DOHH2 (cell line): ENCODE results near the gene RAD23A.
A peak's percentile ranks its signal among the peaks of the same experiment; 100 is the strongest.

Experiments
- H3F3A ChIP-seq: fragments of 200-600 bp; sonication (generic), shearing (Covaris generic); 2 replicates; pipeline ENCODE4 v1.6.0; 2016; ENCODE audit warnings: antibody characterized with exemption, mild to moderate bottlenecking; ENCODE audit not compliant: control insufficient read depth, insufficient read depth
- H3K27ac ChIP-seq: fragments of 200-600 bp; sonication (generic); 2 replicates; pipeline ENCODE4 v1.5.1; 2014; ENCODE audit warnings: low read depth, mild to moderate bottlenecking, low read length, moderate library complexity
- H3K27me3 ChIP-seq: fragments of 200-600 bp; sonication (generic); 2 replicates; pipeline ENCODE4 v1.6.1; 2014; ENCODE audit warnings: mild to moderate bottlenecking, low read length, mixed read lengths; ENCODE audit not compliant: control insufficient read depth
- H3K36me3 ChIP-seq: fragments of 200-600 bp; sonication (generic); 2 replicates; pipeline ENCODE4 v1.6.1; 2014; ENCODE audit warnings: mild to moderate bottlenecking, low read length, moderate library complexity, mixed read lengths; ENCODE audit not compliant: control insufficient read depth
- H3K4me1 ChIP-seq: fragments of 200-600 bp; sonication (generic); 2 replicates; pipeline ENCODE4 v1.6.1; 2014; ENCODE audit warnings: mild to moderate bottlenecking, low read length, mixed read lengths; ENCODE audit not compliant: control insufficient read depth
- H3K4me2 ChIP-seq: fragments of 200-600 bp; sonication (generic); 2 replicates; pipeline ENCODE4 v1.6.0; 2014; ENCODE audit warnings: mild to moderate bottlenecking, low read length, moderate library complexity
- H3K4me3 ChIP-seq: fragments of 200-600 bp; sonication (generic); 2 replicates; pipeline ENCODE4 v1.5.1; 2014; ENCODE audit warnings: mild to moderate bottlenecking, low read length, mixed read lengths
- H3K79me2 ChIP-seq: fragments of 200-600 bp; sonication (generic); 2 replicates; pipeline ENCODE4 v1.6.1; 2014; ENCODE audit warnings: mild to moderate bottlenecking, low read length, mixed read lengths; ENCODE audit not compliant: control insufficient read depth
- H3K9me2 ChIP-seq: fragments of 200-600 bp; sonication (generic); replicated peaks from 2 replicates; pipeline ENCODE4 v1.6.1; 2014; ENCODE audit warnings: mild to moderate bottlenecking, low read length, mixed read lengths; ENCODE audit not compliant: control insufficient read depth
- H3K9me3 ChIP-seq: fragments of 200-600 bp; sonication (generic); 2 replicates; pipeline ENCODE4 v1.6.1; 2014; ENCODE audit warnings: antibody characterized with exemption, low read length, mixed read lengths; ENCODE audit not compliant: control insufficient read depth, insufficient read depth
- H4K20me1 ChIP-seq: fragments of 200-600 bp; sonication (generic); 2 replicates; pipeline ENCODE4 v1.6.0; 2014; ENCODE audit warnings: low read depth, mild to moderate bottlenecking, antibody characterized with exemption, low read length, moderate library complexity; ENCODE audit not compliant: control insufficient read depth, insufficient read depth
- EZH2phosphoT487 ChIP-seq: fragments of 200-600 bp; sonication (generic); IDR thresholded peaks from 2 replicates; pipeline ENCODE4 v1.6.1; 2017; ENCODE audit warnings: borderline replicate concordance, mild to moderate bottlenecking, antibody characterized with exemption, low read length, moderate library complexity, mixed read lengths
- TF ChIP-seq, protein P1 (sequence below): fragments of 200-600 bp; sonication (generic); IDR thresholded peaks from one replicate; pipeline ENCODE4 v1.5.1; 2014; ENCODE audit warnings: antibody characterized with exemption, mild to moderate bottlenecking, low read depth, low read length; ENCODE audit not compliant: poor library complexity, severe bottlenecking

Gene RAD23A

GRCh38 chr19:12965017-12965811 lies 19.6 kb downstream of the RAD23A start:
- Histone ChIP-seq H3K27ac (peak overlapping the region; percentile 38), H4K20me1 (no peaks in the 10 kb centered on the region), H3F3A (no peaks in the 10 kb centered on the region), H3K9me3 (no peaks in the 10 kb centered on the region), H3K36me3 (no peaks in the 10 kb centered on the region), H3K4me1 (peaks cover 14% of the 10 kb centered on the region), H3K9me2 (no peaks in the 10 kb centered on the region), H3K27me3 (no peaks in the 10 kb centered on the region), H3K4me3 (peak overlapping the region; percentile 70), H3K79me2 (no peaks in the 10 kb centered on the region), H3K4me2 (peak overlapping the region; percentile 74)
- TF ChIP-seq EZH2phosphoT487 = no peak
- TF ChIP-seq, protein P1, sequence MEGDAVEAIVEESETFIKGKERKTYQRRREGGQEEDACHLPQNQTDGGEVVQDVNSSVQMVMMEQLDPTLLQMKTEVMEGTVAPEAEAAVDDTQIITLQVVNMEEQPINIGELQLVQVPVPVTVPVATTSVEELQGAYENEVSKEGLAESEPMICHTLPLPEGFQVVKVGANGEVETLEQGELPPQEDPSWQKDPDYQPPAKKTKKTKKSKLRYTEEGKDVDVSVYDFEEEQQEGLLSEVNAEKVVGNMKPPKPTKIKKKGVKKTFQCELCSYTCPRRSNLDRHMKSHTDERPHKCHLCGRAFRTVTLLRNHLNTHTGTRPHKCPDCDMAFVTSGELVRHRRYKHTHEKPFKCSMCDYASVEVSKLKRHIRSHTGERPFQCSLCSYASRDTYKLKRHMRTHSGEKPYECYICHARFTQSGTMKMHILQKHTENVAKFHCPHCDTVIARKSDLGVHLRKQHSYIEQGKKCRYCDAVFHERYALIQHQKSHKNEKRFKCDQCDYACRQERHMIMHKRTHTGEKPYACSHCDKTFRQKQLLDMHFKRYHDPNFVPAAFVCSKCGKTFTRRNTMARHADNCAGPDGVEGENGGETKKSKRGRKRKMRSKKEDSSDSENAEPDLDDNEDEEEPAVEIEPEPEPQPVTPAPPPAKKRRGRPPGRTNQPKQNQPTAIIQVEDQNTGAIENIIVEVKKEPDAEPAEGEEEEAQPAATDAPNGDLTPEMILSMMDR = peak; percentile 99

GRCh38 chr19:12965812-12966135 lies 20.1 kb downstream of the RAD23A start:
- peaks cover 14% of the 10 kb centered on the region for H3K4me1 ChIP-seq
- no peaks in the 10 kb centered on the region for H3K27me3 ChIP-seq
- no peaks in the 10 kb centered on the region for H4K20me1 ChIP-seq
- no peaks in the 10 kb centered on the region for H3K79me2 ChIP-seq
- no peaks in the 10 kb centered on the region for H3K9me3 ChIP-seq
- peak overlapping the region; percentile 74 for H3K4me2 ChIP-seq
- no peaks in the 10 kb centered on the region for H3K9me2 ChIP-seq
- H3K4me3 ChIP-seq = peak overlapping the region; percentile 70
- TF ChIP-seq EZH2phosphoT487 = no peak
- TF ChIP-seq, protein P1 = no peak
- H3F3A ChIP-seq = no peaks in the 10 kb centered on the region
- H3K36me3 ChIP-seq = no peaks in the 10 kb centered on the region
- no peak overlapping the region for H3K27ac ChIP-seq

DNA sequence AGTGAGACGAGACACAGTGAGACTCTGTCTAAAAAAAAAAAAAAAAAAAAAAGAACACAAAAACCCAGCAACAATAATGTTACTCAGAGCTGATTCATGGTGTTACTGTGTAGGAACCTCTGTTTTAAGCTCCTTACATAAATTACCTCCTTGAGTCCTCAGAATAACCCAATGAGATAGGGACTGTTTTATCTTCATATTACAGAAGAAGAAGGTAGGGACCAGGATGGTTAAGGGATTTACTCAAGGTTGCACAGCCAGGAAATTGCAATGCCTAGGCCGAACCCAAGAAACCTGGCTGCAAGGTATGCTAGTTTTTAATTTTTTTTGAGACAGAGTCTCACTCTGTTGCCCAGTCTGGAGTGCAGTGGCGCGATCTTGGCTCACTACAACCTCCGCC lies 22.2 kb downstream of the RAD23A start:
- Histone ChIP-seq H3K4me1 (peaks cover 14% of the 10 kb centered on the region), H3F3A (no peaks in the 10 kb centered on the region), H3K4me3 (no peak overlapping the region), H3K36me3 (no peaks in the 10 kb centered on the region), H3K4me2 (no peak overlapping the region), H3K27ac (no peak overlapping the region), H3K9me2 (no peaks in the 10 kb centered on the region), H3K9me3 (no peaks in the 10 kb centered on the region), H4K20me1 (no peaks in the 10 kb centered on the region), H3K79me2 (no peaks in the 10 kb centered on the region), H3K27me3 (no peaks in the 10 kb centered on the region)
- no peak for TF ChIP-seq EZH2phosphoT487
- TF ChIP-seq, protein P1 = no peak
